Tibial artery (tissue), 4 donors: ENCODE data around the gene LMF1.

Experiments used
- DNase-seq, 2 donors: peaks; one replicate each; pipeline ENCODE4 v3.0.0-alpha.2; 2019
- H3K27ac ChIP-seq, 2 donors: fragments of 200-600 bp; sonication (generic) in 1 of 2; 1 replicate in 1 of 2; 2 replicates in 1 of 2; pipeline ENCODE4 v1.5.1; 2018 to 2019; ENCODE audit warnings: mild to moderate bottlenecking in 1 of 2
- H3K27me3 ChIP-seq, 2 donors: fragments of 200-600 bp; sonication (generic) in 1 of 2; one replicate each; pipeline versions ENCODE4 v1.5.1 to v1.6.0; 2016 to 2019
- H3K36me3 ChIP-seq, 3 donors: fragments of 200-600 bp; sonication (generic) in 2 of 3; one replicate each; pipeline ENCODE4 v1.5.1; 2016 to 2019; ENCODE audit warnings: mild to moderate bottlenecking in 2 of 3
- H3K4me1 ChIP-seq, 4 donors: fragments of 200-600 bp; sonication (generic) in 2 of 4; 1 replicate in 3 of 4; 2 replicates in 1 of 4; pipeline ENCODE4 v1.5.1; 2016 to 2019
- H3K4me3 ChIP-seq, 2 donors: fragments of 200-600 bp; sonication (generic) in 1 of 2; 1 replicate in 1 of 2; 2 replicates in 1 of 2; pipeline ENCODE4 v1.5.1; 2018 to 2019; ENCODE audit warnings: mild to moderate bottlenecking in 2 of 2
- H3K9me3 ChIP-seq, 3 donors: fragments of 200-600 bp; sonication (generic) in 1 of 3; one replicate each; pipeline ENCODE4 v1.5.1; 2016 to 2019
- CTCF ChIP-seq, 2 experiments: fragments of 200-600 bp in 1 of 2; fragments of 450-650 bp in 1 of 2; IDR thresholded peaks; one replicate each; pipeline ENCODE4 v1.5.1; 2017 to 2019; ENCODE audit warnings: antibody characterized with exemption in 2 of 2, mild to moderate bottlenecking in 1 of 2, moderate library complexity in 1 of 2
- intact Hi-C: fragments of 100-400 bp; cut with DNase I; formaldehyde crosslinking; loops from one replicate; pipeline ENCODE4 v1.15.0; 2023; ENCODE audit warnings: low total_unique reads

LMF1 gene

GRCh38 chr16:968620-969019, 2.2 kb downstream of the LMF1 start:
- H3K4me3 ChIP-seq = no peak overlapping the region
- H3K27me3 ChIP-seq = no peaks in the 10 kb centered on the region
- intact Hi-C loops = no loop called here
- H3K4me1 ChIP-seq = peaks cover 4 to 26% (median 21%) of the 10 kb centered on the region in 4 donors
- TF ChIP-seq CTCF (IDR thresholded peaks at IDR 0.05) = no peak
- H3K9me3 ChIP-seq = no peaks in the 10 kb centered on the region
- DNase-seq = no peak
- H3K36me3 ChIP-seq = peaks cover 20 to 37% (median 30%) of the 10 kb centered on the region in 3 donors
- H3K27ac ChIP-seq = no peak overlapping the region

- Histone ChIP-seq H3K27ac (no peak overlapping the region), H3K36me3 (peaks cover 20 to 37% (median 30%) of the 10 kb centered on the region in 3 donors), H3K9me3 (no peaks in the 10 kb centered on the region), H3K4me1 (peaks cover 4 to 26% (median 21%) of the 10 kb centered on the region in 4 donors), H3K27me3 (no peaks in the 10 kb centered on the region), H3K4me3 (no peak overlapping the region)
- intact Hi-C loops = no loop called here
- no peak for TF ChIP-seq CTCF (IDR thresholded peaks at IDR 0.05)
- no peak for DNase-seq
Measured at GRCh38 chr16:967546-968295, 3.1 kb downstream of the LMF1 start.

GRCh38 chr16:967077-967541, 3.7 kb downstream of the LMF1 start:
- Histone ChIP-seq H3K4me3 (no peak overlapping the region), H3K36me3 (peaks cover 20 to 37% (median 30%) of the 10 kb centered on the region in 3 donors), H3K27me3 (no peaks in the 10 kb centered on the region), H3K27ac (no peak overlapping the region), H3K9me3 (no peaks in the 10 kb centered on the region), H3K4me1 (peaks cover 4 to 26% (median 21%) of the 10 kb centered on the region in 4 donors)
- DNase-seq = no peak
- no peak for TF ChIP-seq CTCF (IDR thresholded peaks at IDR 0.05)
- intact Hi-C loops = no loop called here

GRCh38 chr16:966505-966904, 4.3 kb downstream of the LMF1 start:
- no peak for DNase-seq
- no peak for TF ChIP-seq CTCF (IDR thresholded peaks at IDR 0.05)
- H3K27me3 ChIP-seq = no peaks in the 10 kb centered on the region
- peaks cover 4 to 26% (median 21%) of the 10 kb centered on the region in 4 donors for H3K4me1 ChIP-seq
- intact Hi-C loops = no loop called here
- H3K27ac ChIP-seq = no peak overlapping the region
- no peaks in the 10 kb centered on the region for H3K9me3 ChIP-seq
- peaks cover 20 to 37% (median 30%) of the 10 kb centered on the region in 3 donors for H3K36me3 ChIP-seq
- no peak overlapping the region for H3K4me3 ChIP-seq

- no peaks in the 10 kb centered on the region for H3K27me3 ChIP-seq
- peaks cover 4 to 21% (median 17%) of the 10 kb centered on the region in 4 donors for H3K4me1 ChIP-seq
- H3K36me3 ChIP-seq = peaks cover 20 to 37% (median 30%) of the 10 kb centered on the region in 3 donors
- no peaks in the 10 kb centered on the region for H3K9me3 ChIP-seq
- no peak for DNase-seq
- no peak overlapping the region for H3K4me3 ChIP-seq
- no peak overlapping the region for H3K27ac ChIP-seq
- intact Hi-C loops = no loop called here
- no peak for TF ChIP-seq CTCF (IDR thresholded peaks at IDR 0.05)
Measured at GRCh38 chr16:966035-966434, 4.7 kb downstream of the LMF1 start.
